Thymus (tissue), 11 donors: ENCODE measurements around the gene RECQL5. TPM values are rescaled to one million over a fixed set of nuclear protein-coding genes. Genes with fewer than 3 reads are reported as not detected.

Experiments
- DNase-seq, 9 donors: peaks; one replicate each; pipeline ENCODE4 v3.0.0-alpha.2; 2013; ENCODE audit warnings: low spot score in 9 of 9, low read depth in 6 of 9, missing footprints in 1 of 9
- H3K27ac ChIP-seq, 2 donors: one replicate each; pipeline ENCODE4 v1.5.1; 2013; ENCODE audit warnings: control low read depth in 1 of 2, low read depth in 1 of 2, low read length in 1 of 2, mild to moderate bottlenecking in 1 of 2, moderate library complexity in 1 of 2
- H3K27me3 ChIP-seq, 2 donors: one replicate each; pipeline ENCODE4 v1.5.1; 2013; ENCODE audit warnings: low read length in 1 of 2; ENCODE audit not compliant: control insufficient read depth in 2 of 2, insufficient read depth in 1 of 2
- H3K36me3 ChIP-seq, 2 donors: one replicate each; pipeline ENCODE4 v1.5.1; 2013; ENCODE audit warnings: low read length in 1 of 2, mild to moderate bottlenecking in 1 of 2, moderate library complexity in 1 of 2; ENCODE audit not compliant: control insufficient read depth in 2 of 2, insufficient read depth in 2 of 2
- H3K4me1 ChIP-seq, 2 donors: one replicate each; pipeline ENCODE4 v1.5.1; 2013; ENCODE audit warnings: low read length in 2 of 2; ENCODE audit not compliant: control insufficient read depth in 2 of 2, insufficient read depth in 2 of 2
- H3K4me3 ChIP-seq, 2 donors: one replicate each; pipeline ENCODE4 v1.5.1; 2013; ENCODE audit warnings: low read length in 2 of 2, control low read depth in 1 of 2, mild to moderate bottlenecking in 1 of 2
- H3K9me3 ChIP-seq, 2 donors: one replicate each; pipeline ENCODE4 v1.5.1; 2013; ENCODE audit warnings: low read length in 1 of 2, mild to moderate bottlenecking in 1 of 2; ENCODE audit not compliant: control insufficient read depth in 2 of 2, insufficient read depth in 1 of 2
- WGBS: extraction: QIAGEN DNeasy Blood & Tissue Kit; methylation state at CpG from one replicate; pipeline ENCODE4 v1.1.7; 2013; 5-methylcytosine and 5-hydroxymethylcytosine counted together
- polyA plus RNA-seq: library from polyadenylated mRNA; stranded (reverse); fragments of 200-250 nt; gene quantifications from one replicate; pipeline ENCODE4 v1.2.3, GENCODE V29; 2013
- total RNA-seq: library from RNA; stranded (reverse); fragments of 120-200 nt; gene quantifications from one replicate; pipeline ENCODE4 v1.2.4, GENCODE V29; 2013
- donor health status: healthy.

Gene RECQL5
- total and polyA plus RNA-seq, 2 donors: 17.4 to 51.8 TPM

- no peaks in the 10 kb centered on the region for H3K27me3 ChIP-seq
- peak in 5 of 9 donors; percentile 45 to 81 (median 60) for DNase-seq
- 78% methylated on average over 14 of the region's 14 CpGs for WGBS
- H3K4me1 ChIP-seq: peaks cover 56 to 83% of the 10 kb centered on the region in 2 donors
- H3K36me3 ChIP-seq: peaks cover 29 to 58% of the 10 kb centered on the region in 2 donors
- H3K4me3 ChIP-seq: no peak overlapping the region
- no peaks in the 10 kb centered on the region for H3K9me3 ChIP-seq
- H3K27ac ChIP-seq: peak overlapping the region; percentile 83 to 96
These were observed 25.1 kb upstream of the RECQL5 start for GRCh38 chr17:75691801-75692626.

GRCh38 chr17:75691371-75691791 lies 24.4 kb upstream of the RECQL5 start:
- 53% methylated on average over 5 of the region's 5 CpGs for WGBS
- peak in 2 of 9 donors; percentile 58 to 82 for DNase-seq
- peaks cover 29 to 53% of the 10 kb centered on the region in 2 donors for H3K36me3 ChIP-seq
- no peaks in the 10 kb centered on the region for H3K27me3 ChIP-seq
- H3K4me1 ChIP-seq: peaks cover 62 to 87% of the 10 kb centered on the region in 2 donors
- H3K4me3 ChIP-seq: no peak overlapping the region
- peak overlapping the region; percentile 83 to 96 for H3K27ac ChIP-seq
- H3K9me3 ChIP-seq: no peaks in the 10 kb centered on the region

GRCh38 chr17:75689441-75689873 lies 22.5 kb upstream of the RECQL5 start:
- Histone ChIP-seq H3K4me3 (peak overlapping the region in 1 of 2 donors; percentile 0), H3K27me3 (no peaks in the 10 kb centered on the region), H3K27ac (peak overlapping the region; percentile 86 to 96), H3K9me3 (no peaks in the 10 kb centered on the region), H3K36me3 (peaks cover 18 to 46% of the 10 kb centered on the region in 2 donors), H3K4me1 (peaks cover 63 to 98% of the 10 kb centered on the region in 2 donors)
- 6% methylated on average over 6 of the region's 6 CpGs for WGBS
- DNase-seq: peak in 8 of 9 donors; percentile 68 to 98 (median 88)

- H3K36me3 ChIP-seq: peaks cover 8 to 40% of the 10 kb centered on the region in 2 donors
- WGBS: 64% methylated on average over 11 of the region's 11 CpGs
- peak in 1 of 9 donors; percentile 61 for DNase-seq
- peaks cover 61 to 93% of the 10 kb centered on the region in 2 donors for H3K4me1 ChIP-seq
- peak overlapping the region; percentile 86 to 96 for H3K27ac ChIP-seq
- no peaks in the 10 kb centered on the region for H3K27me3 ChIP-seq
- no peaks in the 10 kb centered on the region for H3K9me3 ChIP-seq
- peak overlapping the region in 1 of 2 donors; percentile 0 for H3K4me3 ChIP-seq
These were observed 21.4 kb upstream of the RECQL5 start for GRCh38 chr17:75688209-75688825.

- Histone ChIP-seq H3K4me1 (peaks cover 36 to 77% of the 10 kb centered on the region in 2 donors), H3K36me3 (peaks cover 11 to 31% of the 10 kb centered on the region in 2 donors), H3K27me3 (no peaks in the 10 kb centered on the region), H3K4me3 (no peak overlapping the region), H3K27ac (peak overlapping the region; percentile 45 to 64), H3K9me3 (no peaks in the 10 kb centered on the region)
- no peak for DNase-seq
- WGBS: 93% methylated on average over 3 of the region's 3 CpGs
These were observed 18.5 kb upstream of the RECQL5 start for GRCh38 chr17:75685499-75685898.

GRCh38 chr17:75684924-75685323 lies 18.0 kb upstream of the RECQL5 start:
- H3K27ac ChIP-seq: peak overlapping the region; percentile 37 to 45
- H3K9me3 ChIP-seq: no peaks in the 10 kb centered on the region
- no peaks in the 10 kb centered on the region for H3K27me3 ChIP-seq
- WGBS: 91% methylated on average over 7 of the region's 7 CpGs
- H3K4me1 ChIP-seq: peaks cover 30 to 77% of the 10 kb centered on the region in 2 donors
- no peak overlapping the region for H3K4me3 ChIP-seq
- peaks cover 17 to 36% of the 10 kb centered on the region in 2 donors for H3K36me3 ChIP-seq
- DNase-seq: no peak

- H3K27ac ChIP-seq: peak overlapping the region in 1 of 2 donors; percentile 48
- DNase-seq: no peak
- no peak overlapping the region for H3K4me3 ChIP-seq
- over 99% methylated on average over 5 of the region's 5 CpGs for WGBS
- H3K9me3 ChIP-seq: no peaks in the 10 kb centered on the region
- H3K27me3 ChIP-seq: no peaks in the 10 kb centered on the region
- H3K4me1 ChIP-seq: peaks cover 26 to 77% of the 10 kb centered on the region in 2 donors
- peaks cover 20 to 43% of the 10 kb centered on the region in 2 donors for H3K36me3 ChIP-seq
These were observed 17.3 kb upstream of the RECQL5 start for GRCh38 chr17:75684249-75684648.

GRCh38 chr17:75683583-75683982 lies 16.6 kb upstream of the RECQL5 start:
- peaks cover 23 to 48% of the 10 kb centered on the region in 2 donors for H3K36me3 ChIP-seq
- no peak for DNase-seq
- peak overlapping the region in 1 of 2 donors; percentile 4 for H3K27ac ChIP-seq
- no peaks in the 10 kb centered on the region for H3K9me3 ChIP-seq
- peaks cover 19 to 70% of the 10 kb centered on the region in 2 donors for H3K4me1 ChIP-seq
- no peak overlapping the region for H3K4me3 ChIP-seq
- 96% methylated on average over 4 of the region's 4 CpGs for WGBS
- no peaks in the 10 kb centered on the region for H3K27me3 ChIP-seq

- Histone ChIP-seq H3K4me3 (no peak overlapping the region), H3K27ac (peak overlapping the region in 1 of 2 donors; percentile 71), H3K4me1 (peaks cover under 1 to 47% of the 10 kb centered on the region in 2 donors), H3K36me3 (peaks cover 27 to 55% of the 10 kb centered on the region in 2 donors), H3K27me3 (no peaks in the 10 kb centered on the region), H3K9me3 (no peaks in the 10 kb centered on the region)
- WGBS: 96% methylated on average over 3 of the region's 3 CpGs
- DNase-seq: no peak
These were observed 14.3 kb upstream of the RECQL5 start for GRCh38 chr17:75681289-75681688.
